Measurements from ENCODE around the gene IL3. TPM values are rescaled to one million over a fixed set of nuclear protein-coding genes. Genes with fewer than 3 reads are reported as not detected.

Gene IL3
- total and polyA plus RNA-seq, 5 donors from 2014 or later, result not detected

DNA sequence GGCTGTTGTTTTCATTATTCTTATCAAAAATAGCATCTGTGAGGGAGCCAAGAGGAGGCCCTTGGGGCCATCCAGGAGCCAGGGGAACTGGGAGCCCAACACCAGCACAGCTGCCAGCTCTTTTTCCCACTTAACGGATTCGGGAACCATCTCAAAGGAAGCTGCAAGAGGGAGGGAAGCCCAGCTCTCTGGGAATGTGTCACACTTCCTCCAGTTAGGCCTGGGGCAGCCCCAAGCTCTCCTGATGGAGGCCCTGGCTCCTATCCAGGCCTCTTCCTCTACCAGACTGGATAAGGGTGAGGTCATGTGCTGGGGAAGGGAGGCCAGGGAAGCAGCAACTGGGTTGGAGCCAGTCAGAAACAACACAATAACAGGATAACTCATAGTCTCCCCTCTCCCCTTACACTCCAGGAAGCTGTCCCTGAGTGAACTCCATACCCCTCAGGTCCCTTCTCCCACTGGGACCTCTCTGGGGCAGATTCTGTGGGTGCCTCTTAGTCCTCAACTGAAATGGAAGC lies 25.9 kb downstream of the IL3 start:
- Histone ChIP-seq H3K36me3 (ENCODE audit: control insufficient read depth, insufficient read depth, low read length) (no peaks in the 10 kb centered on the region), H3K27ac (ENCODE audit: insufficient read depth, low read length, poor library complexity, severe bottlenecking) (no peak overlapping the region), H3K4me1 (ENCODE audit: control insufficient read depth, insufficient read depth, low read length, poor library complexity, severe bottlenecking) (peaks cover 14% of the 10 kb centered on the region), H3K9me3 (ENCODE audit: control insufficient read depth in 2 of 2, low read length in 2 of 2) (no peaks in the 10 kb centered on the region), H3K4me3 (ENCODE audit: low read depth, low read length) (no peak overlapping the region), H3K27me3 (ENCODE audit: control insufficient read depth, insufficient read depth, low read length) (no peaks in the 10 kb centered on the region)
- no peaks in the 10 kb centered on the region for H3K27me3 Mint-ChIP-seq
- peaks cover 5 to 29% (median 21%) of the 10 kb centered on the region in 4 donors for H3K4me1 Mint-ChIP-seq
- H3K9me3 Mint-ChIP-seq, result peaks cover 0 to 1% (median 0%) of the 10 kb centered on the region in 7 donors
- ATAC-seq (ENCODE audit: low read depth in 2 of 2), result no peak
- H3K36me3 Mint-ChIP-seq, result no peaks in the 10 kb centered on the region
- DNase-seq, result no peak
- no peak overlapping the region for H3K4me3 Mint-ChIP-seq
- no peak overlapping the region for H3K27ac Mint-ChIP-seq

DNA sequence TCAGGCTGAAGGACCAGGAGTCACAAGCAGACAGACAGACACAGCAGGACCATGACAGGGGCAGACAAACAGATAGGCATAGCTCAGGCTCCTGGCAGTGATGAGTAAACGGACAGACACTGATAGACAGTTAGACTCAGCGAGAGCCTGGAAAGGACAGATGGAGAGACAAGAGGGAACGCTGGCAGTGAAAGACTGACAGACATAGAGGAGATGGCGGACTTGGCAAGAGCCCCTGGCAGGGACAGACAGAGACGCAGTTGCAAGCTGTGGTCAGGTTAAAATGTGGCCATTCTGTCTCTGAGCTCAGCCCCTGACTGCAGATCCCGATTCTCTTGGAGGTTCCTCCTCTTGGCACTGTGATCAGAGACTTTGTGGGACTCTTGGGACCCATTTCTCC lies 26.7 kb downstream of the IL3 start:
- Mint-ChIP-seq H3K27ac (no peak overlapping the region), H3K4me1 (peaks cover 5 to 26% (median 17%) of the 10 kb centered on the region in 4 donors), H3K27me3 (no peaks in the 10 kb centered on the region)

DNA sequence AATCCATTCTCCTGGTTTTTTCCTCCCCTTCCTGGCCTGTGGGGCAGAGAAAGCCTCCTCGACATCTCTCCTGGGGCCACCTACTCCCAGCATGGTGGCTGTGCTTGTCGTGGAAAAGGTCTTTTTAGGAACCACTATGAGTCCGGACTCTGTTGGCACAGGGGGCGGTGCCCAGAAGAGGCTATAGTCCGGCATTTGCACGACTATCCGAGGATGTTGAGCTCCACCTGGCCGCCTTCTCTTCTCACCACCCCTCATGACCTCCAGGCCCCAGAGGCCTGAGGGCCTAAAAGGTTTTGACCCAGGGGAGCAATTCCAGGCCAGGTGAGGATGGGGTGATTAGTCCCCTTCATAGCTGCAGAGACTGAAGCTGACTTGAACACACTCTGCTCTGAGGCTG lies 27.2 kb downstream of the IL3 start:
- Histone ChIP-seq H3K27ac (ENCODE audit: insufficient read depth, low read length, poor library complexity, severe bottlenecking) (no peak overlapping the region), H3K36me3 (ENCODE audit: control insufficient read depth, insufficient read depth, low read length) (no peaks in the 10 kb centered on the region), H3K4me1 (ENCODE audit: control insufficient read depth, insufficient read depth, low read length, poor library complexity, severe bottlenecking) (peaks cover 11% of the 10 kb centered on the region), H3K4me3 (ENCODE audit: low read depth, low read length) (no peak overlapping the region), H3K27me3 (ENCODE audit: control insufficient read depth, insufficient read depth, low read length) (no peaks in the 10 kb centered on the region), H3K9me3 (ENCODE audit: control insufficient read depth in 2 of 2, low read length in 2 of 2) (no peaks in the 10 kb centered on the region)
- Mint-ChIP-seq H3K4me1 (peaks cover 5 to 22% (median 17%) of the 10 kb centered on the region in 4 donors), H3K27ac (no peak overlapping the region), H3K36me3 (no peaks in the 10 kb centered on the region), H3K9me3 (peaks cover 0 to 1% (median 0%) of the 10 kb centered on the region in 7 donors), H3K4me3 (no peak overlapping the region), H3K27me3 (no peaks in the 10 kb centered on the region)
- ATAC-seq (ENCODE audit: low read depth in 2 of 2) (no peak), DNase-seq (no peak)

More for the DNA sequence above, 26.7 kb downstream of the IL3 start:
- Mint-ChIP-seq H3K36me3 (no peaks in the 10 kb centered on the region), H3K4me3 (no peak overlapping the region), H3K9me3 (peaks cover 0 to 1% (median 0%) of the 10 kb centered on the region in 7 donors)
- Histone ChIP-seq H3K27me3 (ENCODE audit: control insufficient read depth, insufficient read depth, low read length) (no peaks in the 10 kb centered on the region), H3K9me3 (ENCODE audit: control insufficient read depth in 2 of 2, low read length in 2 of 2) (no peaks in the 10 kb centered on the region), H3K4me3 (ENCODE audit: low read depth, low read length) (no peak overlapping the region), H3K36me3 (ENCODE audit: control insufficient read depth, insufficient read depth, low read length) (no peaks in the 10 kb centered on the region), H3K4me1 (ENCODE audit: control insufficient read depth, insufficient read depth, low read length, poor library complexity, severe bottlenecking) (peaks cover 14% of the 10 kb centered on the region), H3K27ac (ENCODE audit: insufficient read depth, low read length, poor library complexity, severe bottlenecking) (no peak overlapping the region)
- DNase-seq, result no peak
- ATAC-seq (ENCODE audit: low read depth in 2 of 2), result no peak

DNA sequence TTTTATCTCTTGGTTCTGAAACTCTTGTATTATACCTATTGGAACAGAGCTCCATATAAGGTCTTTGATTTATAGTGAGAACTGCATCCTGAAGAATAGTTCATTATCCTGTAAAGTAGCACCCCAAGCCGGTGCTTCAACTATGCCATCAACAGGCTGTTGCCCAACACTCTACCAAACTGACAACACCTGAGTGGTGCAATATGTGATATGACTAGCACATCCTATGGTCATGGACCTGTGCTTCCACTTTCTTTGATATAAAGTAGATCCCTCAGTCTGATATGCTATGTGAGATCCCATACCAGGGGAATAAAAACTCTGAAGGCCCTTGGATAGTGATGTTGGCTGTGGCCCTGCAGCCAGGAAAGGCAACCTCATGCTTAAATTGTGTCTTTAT lies 28.9 kb downstream of the IL3 start:
- peaks cover 0 to 3% (median 0%) of the 10 kb centered on the region in 7 donors for H3K9me3 Mint-ChIP-seq
- Histone ChIP-seq H3K4me3 (ENCODE audit: low read depth, low read length) (no peak overlapping the region), H3K27me3 (ENCODE audit: control insufficient read depth, insufficient read depth, low read length) (no peaks in the 10 kb centered on the region), H3K36me3 (ENCODE audit: control insufficient read depth, insufficient read depth, low read length) (no peaks in the 10 kb centered on the region), H3K9me3 (ENCODE audit: control insufficient read depth in 2 of 2, low read length in 2 of 2) (no peaks in the 10 kb centered on the region), H3K4me1 (ENCODE audit: control insufficient read depth, insufficient read depth, low read length, poor library complexity, severe bottlenecking) (no peaks in the 10 kb centered on the region), H3K27ac (ENCODE audit: insufficient read depth, low read length, poor library complexity, severe bottlenecking) (no peak overlapping the region)
- peaks cover 4% of the 10 kb centered on the region for H3K36me3 Mint-ChIP-seq
- DNase-seq (no peak), ATAC-seq (ENCODE audit: low read depth in 2 of 2) (no peak)
- H3K27ac Mint-ChIP-seq, result no peak overlapping the region
- H3K4me1 Mint-ChIP-seq, result peaks cover 5 to 10% (median 10%) of the 10 kb centered on the region in 4 donors
- no peak overlapping the region for H3K4me3 Mint-ChIP-seq
- no peaks in the 10 kb centered on the region for H3K27me3 Mint-ChIP-seq

DNA sequence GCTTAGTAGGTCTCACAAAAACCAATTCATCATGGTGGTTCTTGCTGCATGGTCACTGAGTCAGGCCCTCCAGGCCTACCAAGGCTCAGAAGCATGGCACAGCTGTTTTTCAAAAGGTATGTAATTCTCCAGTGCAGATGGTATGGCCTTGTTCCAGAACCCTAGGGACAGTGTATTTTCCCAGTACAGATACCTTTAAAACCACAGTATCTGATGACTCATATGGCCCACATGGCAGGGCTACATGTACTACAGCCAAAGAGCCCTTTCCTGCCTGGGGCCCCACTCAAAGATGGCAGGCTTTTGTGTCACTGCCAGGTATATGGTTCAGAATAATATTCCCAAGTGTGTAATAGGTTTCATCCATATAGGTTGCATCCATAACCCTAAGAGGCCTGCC lies 29.7 kb downstream of the IL3 start:
- Mint-ChIP-seq H3K4me1 (peaks cover 5 to 8% (median 7%) of the 10 kb centered on the region in 4 donors), H3K36me3 (peaks cover 4% of the 10 kb centered on the region), H3K4me3 (no peak overlapping the region), H3K27me3 (no peaks in the 10 kb centered on the region), H3K9me3 (peaks cover 0 to 3% (median 0%) of the 10 kb centered on the region in 7 donors), H3K27ac (no peak overlapping the region)
- H3K36me3 ChIP-seq (ENCODE audit: control insufficient read depth, insufficient read depth, low read length), result no peaks in the 10 kb centered on the region
- DNase-seq, result no peak
- no peak overlapping the region for H3K4me3 ChIP-seq (ENCODE audit: low read depth, low read length)
- H3K27me3 ChIP-seq (ENCODE audit: control insufficient read depth, insufficient read depth, low read length), result no peaks in the 10 kb centered on the region
- no peaks in the 10 kb centered on the region for H3K4me1 ChIP-seq (ENCODE audit: control insufficient read depth, insufficient read depth, low read length, poor library complexity, severe bottlenecking)
- H3K27ac ChIP-seq (ENCODE audit: insufficient read depth, low read length, poor library complexity, severe bottlenecking), result no peak overlapping the region
- H3K9me3 ChIP-seq (ENCODE audit: control insufficient read depth in 2 of 2, low read length in 2 of 2), result no peaks in the 10 kb centered on the region
- no peak for ATAC-seq (ENCODE audit: low read depth in 2 of 2)

DNA sequence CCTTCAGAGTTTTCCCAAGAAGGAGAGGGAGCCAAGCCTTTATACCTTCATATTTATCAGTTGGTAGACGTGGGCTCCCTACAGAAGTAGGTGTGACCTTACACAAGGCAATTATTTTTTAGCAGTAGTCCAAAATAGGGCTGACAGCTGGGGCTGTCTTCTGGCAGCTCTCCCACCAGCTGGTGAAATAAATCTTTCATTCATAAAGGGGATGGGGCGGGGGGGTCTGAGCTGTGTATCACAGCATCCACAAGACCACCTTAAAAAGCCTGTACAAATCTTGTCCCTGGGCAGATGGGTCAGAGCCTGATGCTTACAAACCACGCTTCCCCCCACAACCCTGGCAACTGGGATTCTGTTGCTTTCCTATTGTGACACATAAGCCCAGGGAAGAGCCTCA lies 32.8 kb downstream of the IL3 start:
- Histone ChIP-seq H3K27me3 (ENCODE audit: control insufficient read depth, insufficient read depth, low read length) (no peaks in the 10 kb centered on the region), H3K4me3 (ENCODE audit: low read depth, low read length) (no peak overlapping the region), H3K36me3 (ENCODE audit: control insufficient read depth, insufficient read depth, low read length) (no peaks in the 10 kb centered on the region), H3K27ac (ENCODE audit: insufficient read depth, low read length, poor library complexity, severe bottlenecking) (no peak overlapping the region), H3K4me1 (ENCODE audit: control insufficient read depth, insufficient read depth, low read length, poor library complexity, severe bottlenecking) (no peaks in the 10 kb centered on the region), H3K9me3 (ENCODE audit: control insufficient read depth in 2 of 2, low read length in 2 of 2) (no peaks in the 10 kb centered on the region)
- H3K4me1 Mint-ChIP-seq, result peaks cover 0 to 5% (median 3%) of the 10 kb centered on the region in 4 donors
- H3K27ac Mint-ChIP-seq, result no peak overlapping the region
- ATAC-seq (ENCODE audit: low read depth in 2 of 2), result no peak
- H3K4me3 Mint-ChIP-seq, result no peak overlapping the region
- no peaks in the 10 kb centered on the region for H3K27me3 Mint-ChIP-seq
- H3K9me3 Mint-ChIP-seq, result peaks cover 0 to 3% (median 0%) of the 10 kb centered on the region in 7 donors
- no peak for DNase-seq
- peaks cover 4% of the 10 kb centered on the region for H3K36me3 Mint-ChIP-seq

DNA sequence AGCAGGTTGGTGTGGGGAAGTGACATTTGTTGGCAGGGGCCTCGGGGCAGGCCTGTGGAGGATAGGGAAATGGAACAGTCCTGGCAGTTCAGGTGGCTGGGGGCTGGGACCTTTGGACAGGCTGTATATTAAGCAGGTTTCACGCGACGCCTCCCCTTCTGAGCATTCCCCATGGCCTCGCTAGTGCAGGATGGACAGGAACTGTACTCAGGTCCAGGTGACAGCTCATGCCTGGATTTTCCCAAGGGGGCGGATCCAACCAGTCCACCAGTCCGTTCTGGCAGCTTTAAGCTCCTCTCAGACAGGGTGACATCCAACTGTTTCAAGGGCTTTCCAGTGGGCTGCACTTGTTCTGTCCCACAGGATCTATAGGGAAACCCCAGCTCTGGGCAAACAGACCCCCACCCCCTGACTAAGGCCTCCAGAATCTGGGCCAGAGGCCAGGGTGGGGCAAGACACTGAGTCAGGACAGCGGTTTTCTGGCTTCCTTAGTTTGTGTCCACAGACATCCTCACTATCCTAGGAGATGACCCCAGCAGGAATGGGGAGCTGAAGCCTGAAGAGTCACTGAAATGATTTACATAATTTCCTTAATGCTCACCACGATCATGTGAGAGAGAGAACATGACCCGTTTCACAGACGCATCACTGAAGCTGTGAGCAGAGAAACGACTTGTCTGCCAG lies 34.1 kb downstream of the IL3 start:
- Histone ChIP-seq H3K4me3 (ENCODE audit: low read depth, low read length) (no peak overlapping the region), H3K36me3 (ENCODE audit: control insufficient read depth, insufficient read depth, low read length) (no peaks in the 10 kb centered on the region), H3K9me3 (ENCODE audit: control insufficient read depth in 2 of 2, low read length in 2 of 2) (no peaks in the 10 kb centered on the region), H3K27me3 (ENCODE audit: control insufficient read depth, insufficient read depth, low read length) (no peaks in the 10 kb centered on the region), H3K4me1 (ENCODE audit: control insufficient read depth, insufficient read depth, low read length, poor library complexity, severe bottlenecking) (no peaks in the 10 kb centered on the region), H3K27ac (ENCODE audit: insufficient read depth, low read length, poor library complexity, severe bottlenecking) (no peak overlapping the region)
- ATAC-seq (ENCODE audit: low read depth in 2 of 2) (no peak), DNase-seq (no peak)
- H3K36me3 Mint-ChIP-seq, result peaks cover 4% of the 10 kb centered on the region
- no peak overlapping the region for H3K27ac Mint-ChIP-seq
- no peak overlapping the region for H3K4me3 Mint-ChIP-seq
- no peaks in the 10 kb centered on the region for H3K27me3 Mint-ChIP-seq
- H3K4me1 Mint-ChIP-seq, result peaks cover 5 to 12% (median 8%) of the 10 kb centered on the region in 4 donors
- H3K9me3 Mint-ChIP-seq, result peaks cover 0 to 3% (median 0%) of the 10 kb centered on the region in 7 donors

DNA sequence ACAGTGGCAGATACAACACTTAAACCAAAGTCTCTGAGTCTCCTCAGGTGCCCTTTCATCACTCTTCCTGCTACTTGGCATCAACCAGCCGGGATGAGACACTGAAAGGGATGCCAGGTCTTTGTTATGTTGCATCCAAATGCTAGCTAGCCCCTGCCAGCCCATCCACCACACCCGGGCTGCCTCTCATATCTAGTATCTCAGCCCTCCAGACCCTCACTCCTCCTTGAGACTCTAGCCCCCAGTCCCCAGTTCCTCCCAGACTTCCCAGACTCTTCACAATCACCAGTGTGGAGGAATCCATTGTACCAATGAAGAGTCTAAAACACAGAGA lies 34.6 kb downstream of the IL3 start:
- H3K27ac Mint-ChIP-seq, result peak overlapping the region in 1 of 3 donors; percentile 29
- no peaks in the 10 kb centered on the region for H3K36me3 ChIP-seq (ENCODE audit: control insufficient read depth, insufficient read depth, low read length)
- peaks cover 0 to 3% (median 0%) of the 10 kb centered on the region in 7 donors for H3K9me3 Mint-ChIP-seq
- no peak overlapping the region for H3K27ac ChIP-seq (ENCODE audit: insufficient read depth, low read length, poor library complexity, severe bottlenecking)
- no peaks in the 10 kb centered on the region for H3K9me3 ChIP-seq (ENCODE audit: control insufficient read depth in 2 of 2, low read length in 2 of 2)
- H3K4me1 ChIP-seq (ENCODE audit: control insufficient read depth, insufficient read depth, low read length, poor library complexity, severe bottlenecking), result peaks cover under 1% of the 10 kb centered on the region
- peaks cover 7 to 15% (median 13%) of the 10 kb centered on the region in 4 donors for H3K4me1 Mint-ChIP-seq
- H3K27me3 Mint-ChIP-seq, result no peaks in the 10 kb centered on the region
- no peak overlapping the region for H3K4me3 ChIP-seq (ENCODE audit: low read depth, low read length)
- peaks cover 4% of the 10 kb centered on the region for H3K36me3 Mint-ChIP-seq
- ATAC-seq (ENCODE audit: low read depth in 2 of 2) (no peak), DNase-seq (no peak)
- no peak overlapping the region for H3K4me3 Mint-ChIP-seq
- H3K27me3 ChIP-seq (ENCODE audit: control insufficient read depth, insufficient read depth, low read length), result no peaks in the 10 kb centered on the region

All from CD4-positive, CD25-positive, alpha-beta regulatory T cell (primary cell).